K562 (cell line): ENCODE results near the gene TIAM1. TPM values are rescaled to one million over a fixed set of nuclear protein-coding genes. Genes with fewer than 3 reads are reported as not detected.

Source experiments
- ATAC-seq: fragments of 200-7000 bp; cut with Tn5 transposase; 3 replicates; pipeline ENCODE4 v1.9.1; 2020; ENCODE audit warnings: moderate library complexity
- BruUV-seq: library from RNA; stranded (reverse); fragments of 400-500 nt; replicated peaks from 2 replicates; lab custom pipeline; 2021; lab: Mats Ljungman, UMichigan
- CTCF ChIA-PET: fragments of 300-600 bp; formaldehyde crosslinking; extraction: SDS; loops from one replicate; lab custom pipeline; 2021; ENCODE audit warnings: low intra/inter-chr PET ratio; lab: Yijun Ruan, JAX
- POLR2A ChIA-PET: fragments of 300-600, 350-650 bp; sonication (Branson Sonifier 250); formaldehyde crosslinking; extraction: SDS; loops from one replicate; lab custom pipeline; 2021; ENCODE audit warnings: antibody characterized with exemption, inconsistent platforms; lab: Yijun Ruan, JAX
- DNase-seq, 4 experiments: peaks; one replicate each; pipeline versions ENCODE4 v3.0.0 to v3.0.0-alpha.2; 2011 to 2018; ENCODE audit warnings: low spot score in 3 of 4, mixed read lengths in 3 of 4; ENCODE audit errors: extremely low read depth in 1 of 4
- FAIRE-seq: peaks from 2 replicates; lab custom pipeline; 2011; peaks lifted over from hg19 to GRCh38; lab: Jason Lieb, UNC
- H2AFZ ChIP-seq: 2 replicates; pipeline ENCODE4 v1.6.0; 2011; ENCODE audit warnings: low read depth, low read length, control low read depth, inconsistent platforms
- H3K27ac ChIP-seq: fragments of 200-600 bp; 3 replicates; pipeline ENCODE4 v1.8.0; 2011; ENCODE audit warnings: low read depth, mild to moderate bottlenecking, control low read depth, inconsistent platforms, low read length, moderate library complexity, mixed read lengths; ENCODE audit errors: extremely low read depth
- H3K27me3 ChIP-seq, 2 experiments: fragments of 300-600 bp in 1 of 2; 2 replicates in 1 of 2; 3 replicates in 1 of 2; pipeline versions ENCODE4 v1.6.0 to v1.8.0; 2011; ENCODE audit warnings: inconsistent platforms in 2 of 2, low read length in 2 of 2, mild to moderate bottlenecking in 1 of 2, mixed read lengths in 1 of 2, moderate library complexity in 1 of 2; ENCODE audit not compliant: control insufficient read depth in 2 of 2, insufficient read depth in 2 of 2
- H3K36me3 ChIP-seq: fragments of 300-600 bp; 3 replicates; pipeline ENCODE4 v1.8.0; 2011; ENCODE audit warnings: mild to moderate bottlenecking, low read length, inconsistent platforms; ENCODE audit not compliant: control insufficient read depth, insufficient read depth
- H3K4me1 ChIP-seq, 2 experiments: fragments of 200-600 bp in 1 of 2; replicated peaks in 1 of 2; 2 replicates in 1 of 2; 3 replicates in 1 of 2; pipeline versions ENCODE4 v1.5.1 to v1.8.0; 2011; ENCODE audit warnings: inconsistent platforms in 2 of 2, low read length in 2 of 2, mild to moderate bottlenecking in 1 of 2, mixed read lengths in 1 of 2, moderate library complexity in 1 of 2; ENCODE audit not compliant: control insufficient read depth in 2 of 2, insufficient read depth in 2 of 2
- H3K4me2 ChIP-seq: 2 replicates; pipeline ENCODE4 v1.6.1; 2011; ENCODE audit warnings: low read length, control low read depth, inconsistent platforms, mixed read lengths; ENCODE audit not compliant: insufficient read depth
- H3K4me3 ChIP-seq: fragments of 200-600 bp; sonication (generic), shearing (Covaris generic); 2 replicates; pipeline ENCODE4 v1.5.1; 2016; ENCODE audit warnings: control low read depth, inconsistent platforms
- H3K79me2 ChIP-seq: fragments of 200-600 bp; 3 replicates; pipeline ENCODE4 v1.8.0; 2011; ENCODE audit warnings: low read length, inconsistent platforms; ENCODE audit not compliant: control insufficient read depth, insufficient read depth
- H3K9ac ChIP-seq, 2 experiments: 2 replicates each; pipeline versions ENCODE4 v1.6.0 to v1.6.1; 2011; ENCODE audit warnings: low read depth in 2 of 2, low read length in 2 of 2, control low read depth in 1 of 2, inconsistent platforms in 1 of 2, mild to moderate bottlenecking in 1 of 2, mixed read lengths in 1 of 2; ENCODE audit not compliant: insufficient read depth in 1 of 2
- H3K9me1 ChIP-seq: one replicate; pipeline ENCODE4 v1.6.0; 2011; ENCODE audit warnings: inconsistent platforms, mild to moderate bottlenecking, low read length, moderate library complexity; ENCODE audit not compliant: control insufficient read depth, insufficient read depth
- H3K9me3 ChIP-seq: replicated peaks from 2 replicates; pipeline ENCODE4 v1.5.1; 2011; ENCODE audit warnings: low read depth, low read length, inconsistent platforms; ENCODE audit not compliant: control insufficient read depth, insufficient read depth
- H4K20me1 ChIP-seq: replicated peaks from 2 replicates; pipeline ENCODE4 v1.6.1; 2011; ENCODE audit warnings: low read length, inconsistent platforms, mixed read lengths; ENCODE audit not compliant: control insufficient read depth, insufficient read depth
- BRCA1 ChIP-seq, 2 experiments: fragments of 450-650 bp in 1 of 2; sonication (generic) in 1 of 2; formaldehyde crosslinking in 1 of 2; IDR thresholded peaks; 2 replicates each; pipeline versions ENCODE4 v1.5.0 to v1.6.1; 2017 to 2020; ENCODE audit warnings: mild to moderate bottlenecking in 1 of 2, missing genetic modification reagents in 1 of 2
- COPS2 ChIP-seq: fragments of 450-650 bp; conservative IDR thresholded peaks from 2 replicates; pipeline ENCODE4 v1.6.1; 2016; ENCODE audit warnings: mild to moderate bottlenecking, moderate library complexity
- FIP1L1 ChIP-seq: fragments of 200-400 bp; formaldehyde crosslinking; IDR thresholded peaks from 2 replicates; pipeline ENCODE4 v1.6.1; 2018; ENCODE audit warnings: mild to moderate bottlenecking, low read depth, low read length; ENCODE audit not compliant: poor library complexity, severe bottlenecking
- RBM34 ChIP-seq: fragments of 200-400 bp; formaldehyde crosslinking; IDR thresholded peaks from 2 replicates; pipeline ENCODE4 v1.6.1; 2018; ENCODE audit warnings: low read length, borderline replicate concordance; ENCODE audit not compliant: insufficient read depth
- SIRT6 ChIP-seq: IDR thresholded peaks from one replicate; pipeline ENCODE4 v1.6.1; 2012; ENCODE audit warnings: low read depth, mild to moderate bottlenecking, control low read depth, inconsistent platforms, low read length, moderate library complexity
- WGBS: fragments of 100-300 bp; shearing (Covaris generic); methylation state at CpG from one replicate; pipeline ENCODE4 v1.1.6; 2016; ENCODE audit warnings: low coverage, mixed read lengths; ENCODE audit not compliant: insufficient coverage; ENCODE audit errors: missing lambda C conversion rate; 5-methylcytosine and 5-hydroxymethylcytosine counted together
- in situ Hi-C: fragments of 300-500 bp; cut with MboI; formaldehyde crosslinking; loops from 4 replicates; pipeline ENCODE4 v1.15.0; 2018; ENCODE audit warnings: inconsistent platforms, mixed read lengths
- intact Hi-C: fragments of 100-400 bp; cut with micrococcal nuclease; formaldehyde crosslinking; loops from 2 replicates; pipeline ENCODE4 v1.14.2; 2022
- polyA plus RNA-seq, 8 experiments: library from polyadenylated mRNA; depleted of rRNA in 4 of 8; stranded (reverse) in 5 of 8; unstranded in 3 of 8; fragments of >200 nt; fragmentation: Nextera tagmentation in 2 of 8; fragmentation: Illumina TruSeq in 1 of 8; extraction: Ambion mirVana in 2 of 8; extraction: Trizol in 1 of 8; gene quantifications; 2 replicates each; pipeline versions ENCODE4 v1.2.1 to v1.2.3, GENCODE V29; 2011 to 2014; ENCODE audit warnings: inconsistent platforms in 1 of 8, missing spikeins in 1 of 8
- total RNA-seq, 7 experiments: library from RNA; depleted of rRNA in 6 of 7; stranded (reverse); fragments of >200 nt in 6 of 7; fragmentation: Illumina TruSeq in 2 of 7; extraction: Trizol in 2 of 7; gene quantifications; 2 replicates each; pipeline versions ENCODE4 v1.2.1 to v1.2.3, GENCODE V29; 2011 to 2021; ENCODE audit warnings: low replicate concordance in 1 of 7
- TF ChIP-seq, protein P1 (sequence below): sonication (generic); formaldehyde crosslinking; IDR thresholded peaks from 2 replicates; pipeline ENCODE4 v1.5.0; 2020; ENCODE audit warnings: missing genetic modification reagents
- TF ChIP-seq, protein P2 (sequence below): fragments of 450-650 bp; IDR thresholded peaks from 2 replicates; pipeline ENCODE4 v1.7.1; 2018; ENCODE audit warnings: mild to moderate bottlenecking, low read depth; ENCODE audit not compliant: partially characterized antibody
- TF ChIP-seq, protein P3 (sequence below): fragments of 450-650 bp; IDR thresholded peaks from 2 replicates; pipeline ENCODE4 v1.6.1; 2017; ENCODE audit warnings: antibody characterized with exemption, mild to moderate bottlenecking
- TF ChIP-seq, protein P4 (sequence below): sonication (generic); formaldehyde crosslinking; IDR thresholded peaks from 2 replicates; pipeline ENCODE4 v1.8.0; 2022; ENCODE audit warnings: mild to moderate bottlenecking, missing genetic modification reagents, borderline replicate concordance
- TF ChIP-seq, protein P5 (sequence below): fragments of 450-650 bp; IDR thresholded peaks from 2 replicates; pipeline ENCODE4 v1.6.1; 2016; ENCODE audit warnings: antibody characterized with exemption

The TIAM1 gene
- total and polyA plus RNA-seq, 9 of the 15 experiments (the other 6 are each of a cell fraction or from before 2014, with no cell fraction given) = 0.11 TPM; not detected in 8

DNA sequence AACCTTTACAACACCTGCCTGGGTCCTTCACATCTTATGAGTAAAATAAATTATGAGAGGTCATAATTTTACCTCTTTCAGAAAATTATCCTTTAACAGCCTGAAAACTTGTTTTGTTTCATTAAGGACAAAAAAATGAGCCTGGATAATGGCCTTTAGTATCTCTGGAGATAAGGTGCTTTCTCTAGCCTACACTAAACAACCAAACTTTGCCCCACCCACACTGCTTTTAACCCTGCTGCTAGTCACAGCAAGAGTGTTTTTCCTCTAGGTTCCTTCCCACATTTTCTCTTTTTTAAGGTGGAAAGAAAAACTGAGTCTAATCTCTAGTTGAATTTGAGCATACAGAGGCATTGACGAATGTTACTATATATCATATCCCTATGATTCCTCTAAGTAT lies 204.0 kb downstream of the TIAM1 start:
- CTCF ChIA-PET = no interaction called here
- intact Hi-C loops = no loop called here
- TF ChIP-seq, protein P1, sequence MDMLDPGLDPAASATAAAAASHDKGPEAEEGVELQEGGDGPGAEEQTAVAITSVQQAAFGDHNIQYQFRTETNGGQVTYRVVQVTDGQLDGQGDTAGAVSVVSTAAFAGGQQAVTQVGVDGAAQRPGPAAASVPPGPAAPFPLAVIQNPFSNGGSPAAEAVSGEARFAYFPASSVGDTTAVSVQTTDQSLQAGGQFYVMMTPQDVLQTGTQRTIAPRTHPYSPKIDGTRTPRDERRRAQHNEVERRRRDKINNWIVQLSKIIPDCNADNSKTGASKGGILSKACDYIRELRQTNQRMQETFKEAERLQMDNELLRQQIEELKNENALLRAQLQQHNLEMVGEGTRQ = no peak
- TF ChIP-seq, protein P2, sequence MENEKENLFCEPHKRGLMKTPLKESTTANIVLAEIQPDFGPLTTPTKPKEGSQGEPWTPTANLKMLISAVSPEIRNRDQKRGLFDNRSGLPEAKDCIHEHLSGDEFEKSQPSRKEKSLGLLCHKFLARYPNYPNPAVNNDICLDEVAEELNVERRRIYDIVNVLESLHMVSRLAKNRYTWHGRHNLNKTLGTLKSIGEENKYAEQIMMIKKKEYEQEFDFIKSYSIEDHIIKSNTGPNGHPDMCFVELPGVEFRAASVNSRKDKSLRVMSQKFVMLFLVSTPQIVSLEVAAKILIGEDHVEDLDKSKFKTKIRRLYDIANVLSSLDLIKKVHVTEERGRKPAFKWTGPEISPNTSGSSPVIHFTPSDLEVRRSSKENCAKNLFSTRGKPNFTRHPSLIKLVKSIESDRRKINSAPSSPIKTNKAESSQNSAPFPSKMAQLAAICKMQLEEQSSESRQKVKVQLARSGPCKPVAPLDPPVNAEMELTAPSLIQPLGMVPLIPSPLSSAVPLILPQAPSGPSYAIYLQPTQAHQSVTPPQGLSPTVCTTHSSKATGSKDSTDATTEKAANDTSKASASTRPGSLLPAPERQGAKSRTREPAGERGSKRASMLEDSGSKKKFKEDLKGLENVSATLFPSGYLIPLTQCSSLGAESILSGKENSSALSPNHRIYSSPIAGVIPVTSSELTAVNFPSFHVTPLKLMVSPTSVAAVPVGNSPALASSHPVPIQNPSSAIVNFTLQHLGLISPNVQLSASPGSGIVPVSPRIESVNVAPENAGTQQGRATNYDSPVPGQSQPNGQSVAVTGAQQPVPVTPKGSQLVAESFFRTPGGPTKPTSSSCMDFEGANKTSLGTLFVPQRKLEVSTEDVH = no peak
- TF ChIP-seq SIRT6 (no peak), COPS2 (no peak), RBM34 (no peak), BRCA1 (IDR thresholded peaks at IDR 0.05) (no peak), BRCA1 (CRISPR knock-in tag; IDR thresholded peaks at IDR 0.05) (no peak), FIP1L1 (no peak)
- TF ChIP-seq, protein P3, sequence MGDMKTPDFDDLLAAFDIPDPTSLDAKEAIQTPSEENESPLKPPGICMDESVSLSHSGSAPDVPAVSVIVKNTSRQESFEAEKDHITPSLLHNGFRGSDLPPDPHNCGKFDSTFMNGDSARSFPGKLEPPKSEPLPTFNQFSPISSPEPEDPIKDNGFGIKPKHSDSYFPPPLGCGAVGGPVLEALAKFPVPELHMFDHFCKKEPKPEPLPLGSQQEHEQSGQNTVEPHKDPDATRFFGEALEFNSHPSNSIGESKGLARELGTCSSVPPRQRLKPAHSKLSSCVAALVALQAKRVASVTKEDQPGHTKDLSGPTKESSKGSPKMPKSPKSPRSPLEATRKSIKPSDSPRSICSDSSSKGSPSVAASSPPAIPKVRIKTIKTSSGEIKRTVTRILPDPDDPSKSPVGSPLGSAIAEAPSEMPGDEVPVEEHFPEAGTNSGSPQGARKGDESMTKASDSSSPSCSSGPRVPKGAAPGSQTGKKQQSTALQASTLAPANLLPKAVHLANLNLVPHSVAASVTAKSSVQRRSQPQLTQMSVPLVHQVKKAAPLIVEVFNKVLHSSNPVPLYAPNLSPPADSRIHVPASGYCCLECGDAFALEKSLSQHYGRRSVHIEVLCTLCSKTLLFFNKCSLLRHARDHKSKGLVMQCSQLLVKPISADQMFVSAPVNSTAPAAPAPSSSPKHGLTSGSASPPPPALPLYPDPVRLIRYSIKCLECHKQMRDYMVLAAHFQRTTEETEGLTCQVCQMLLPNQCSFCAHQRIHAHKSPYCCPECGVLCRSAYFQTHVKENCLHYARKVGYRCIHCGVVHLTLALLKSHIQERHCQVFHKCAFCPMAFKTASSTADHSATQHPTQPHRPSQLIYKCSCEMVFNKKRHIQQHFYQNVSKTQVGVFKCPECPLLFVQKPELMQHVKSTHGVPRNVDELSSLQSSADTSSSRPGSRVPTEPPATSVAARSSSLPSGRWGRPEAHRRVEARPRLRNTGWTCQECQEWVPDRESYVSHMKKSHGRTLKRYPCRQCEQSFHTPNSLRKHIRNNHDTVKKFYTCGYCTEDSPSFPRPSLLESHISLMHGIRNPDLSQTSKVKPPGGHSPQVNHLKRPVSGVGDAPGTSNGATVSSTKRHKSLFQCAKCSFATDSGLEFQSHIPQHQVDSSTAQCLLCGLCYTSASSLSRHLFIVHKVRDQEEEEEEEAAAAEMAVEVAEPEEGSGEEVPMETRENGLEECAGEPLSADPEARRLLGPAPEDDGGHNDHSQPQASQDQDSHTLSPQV = no peak
- TF ChIP-seq, protein P4, sequence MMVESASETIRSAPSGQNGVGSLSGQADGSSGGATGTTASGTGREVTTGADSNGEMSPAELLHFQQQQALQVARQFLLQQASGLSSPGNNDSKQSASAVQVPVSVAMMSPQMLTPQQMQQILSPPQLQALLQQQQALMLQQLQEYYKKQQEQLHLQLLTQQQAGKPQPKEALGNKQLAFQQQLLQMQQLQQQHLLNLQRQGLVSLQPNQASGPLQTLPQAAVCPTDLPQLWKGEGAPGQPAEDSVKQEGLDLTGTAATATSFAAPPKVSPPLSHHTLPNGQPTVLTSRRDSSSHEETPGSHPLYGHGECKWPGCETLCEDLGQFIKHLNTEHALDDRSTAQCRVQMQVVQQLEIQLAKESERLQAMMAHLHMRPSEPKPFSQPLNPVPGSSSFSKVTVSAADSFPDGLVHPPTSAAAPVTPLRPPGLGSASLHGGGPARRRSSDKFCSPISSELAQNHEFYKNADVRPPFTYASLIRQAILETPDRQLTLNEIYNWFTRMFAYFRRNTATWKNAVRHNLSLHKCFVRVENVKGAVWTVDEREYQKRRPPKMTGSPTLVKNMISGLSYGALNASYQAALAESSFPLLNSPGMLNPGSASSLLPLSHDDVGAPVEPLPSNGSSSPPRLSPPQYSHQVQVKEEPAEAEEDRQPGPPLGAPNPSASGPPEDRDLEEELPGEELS (CRISPR knock-in tag) = no peak
- TF ChIP-seq, protein P5, sequence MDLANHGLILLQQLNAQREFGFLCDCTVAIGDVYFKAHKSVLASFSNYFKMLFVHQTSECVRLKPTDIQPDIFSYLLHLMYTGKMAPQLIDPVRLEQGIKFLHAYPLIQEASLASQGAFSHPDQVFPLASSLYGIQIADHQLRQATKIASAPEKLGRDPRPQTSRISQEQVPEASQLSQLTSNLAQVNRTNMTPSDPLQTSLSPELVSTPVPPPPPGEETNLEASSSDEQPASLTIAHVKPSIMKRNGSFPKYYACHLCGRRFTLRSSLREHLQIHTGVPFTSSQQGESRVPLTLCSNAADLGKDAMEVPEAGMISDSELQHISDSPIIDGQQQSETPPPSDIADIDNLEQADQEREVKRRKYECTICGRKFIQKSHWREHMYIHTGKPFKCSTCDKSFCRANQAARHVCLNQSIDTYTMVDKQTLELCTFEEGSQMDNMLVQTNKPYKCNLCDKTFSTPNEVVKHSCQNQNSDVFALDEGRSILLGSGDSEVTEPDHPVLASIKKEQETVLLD = no peak

More for the DNA sequence above, 204.0 kb downstream of the TIAM1 start:
- BruUV-seq = no TSS peak
- H3K4me2 ChIP-seq = no peak overlapping the region
- H3K27ac ChIP-seq = no peak overlapping the region
- no peaks in the 10 kb centered on the region for H3K79me2 ChIP-seq
- ATAC-seq (no peak), FAIRE-seq (no peak), DNase-seq (no peak)
- 0% methylated on average over 1 of the region's 1 CpG for WGBS
- no peaks in the 10 kb centered on the region for H3K36me3 ChIP-seq
- H4K20me1 ChIP-seq = no peaks in the 10 kb centered on the region
- in situ Hi-C loops = no loop called here
- H3K9me1 ChIP-seq = no peaks in the 10 kb centered on the region
- no peaks in the 10 kb centered on the region for H3K9me3 ChIP-seq
- POLR2A ChIA-PET = interaction anchor here (0.6 to 1.0 kb wide), 2 partner anchors 14 to 15 kb away, joined by 3 read pairs; no protein-coding TSS in a partner anchor
- no peak overlapping the region for H2AFZ ChIP-seq
- no peak overlapping the region for H3K4me3 ChIP-seq
- no peaks in the 10 kb centered on the region for H3K4me1 ChIP-seq
- H3K27me3 ChIP-seq = peaks cover 0 to 10% of the 10 kb centered on the region in 2 experiments; a peak in 1 of 5 replicates
- no peak overlapping the region for H3K9ac ChIP-seq
